GM13977 (cell line): ENCODE measurements around the gene DGKG.
A peak's percentile ranks its signal among the peaks of the same experiment; 100 is the strongest.

Experiments used
- DNase-seq: peaks from one replicate; pipeline ENCODE4 v3.0.0; 2012; ENCODE audit warnings: low spot score
- CTCF ChIP-seq: IDR thresholded peaks from 2 replicates; pipeline ENCODE4 v1.5.1; 2012; ENCODE audit warnings: mild to moderate bottlenecking, control low read depth; ENCODE audit not compliant: insufficient read depth; ENCODE audit errors: extremely low read depth, missing control alignments
- in situ Hi-C: fragments of 300-500 bp; cut with MboI; formaldehyde crosslinking; loops from one replicate; pipeline ENCODE4 v1.12.0; 2022; ENCODE audit warnings: low sequenced_read_pairs, low pct_unique_long_range_greater_than_20kb, mixed read lengths, inconsistent platforms; ENCODE audit not compliant: unreplicated experiment

DGKG gene

GRCh38 chr3:186213946-186214345, 148.1 kb downstream of the DGKG start:
- DNase-seq = no peak
- in situ Hi-C loops = no loop called here
- TF ChIP-seq CTCF = no peak

GRCh38 chr3:186212611-186213010, 149.4 kb downstream of the DGKG start:
- in situ Hi-C loops = no loop called here
- no peak for DNase-seq
- no peak for TF ChIP-seq CTCF

- DNase-seq = no peak
- in situ Hi-C loops = no loop called here
- TF ChIP-seq CTCF = no peak
These were observed 151.1 kb downstream of the DGKG start for GRCh38 chr3:186210852-186211500.

- DNase-seq = no peak
- in situ Hi-C loops = no loop called here
- TF ChIP-seq CTCF = no peak
These were observed 152.0 kb downstream of the DGKG start for GRCh38 chr3:186209810-186210752.

- DNase-seq = no peak
- in situ Hi-C loops = no loop called here
- TF ChIP-seq CTCF = peak; percentile 19
These were observed 153.6 kb downstream of the DGKG start for GRCh38 chr3:186208296-186208989.

- no peak for TF ChIP-seq CTCF
- DNase-seq = no peak
- in situ Hi-C loops = no loop called here
These were observed 154.5 kb downstream of the DGKG start for GRCh38 chr3:186207515-186207914.
